SK-N-SH treated with all-trans-retinoic acid at 6 μM for 48 hours (cell line): ENCODE data around the gene DGUOK.

Experiments
- ATAC-seq: fragments of 200-7000 bp; cut with Tn5 transposase; 3 replicates; pipeline ENCODE4 v1.9.1; 2020; ENCODE audit warnings: mild to moderate bottlenecking, moderate library complexity
- ARNTL ChIP-seq: fragments of 450-650 bp; formaldehyde crosslinking; IDR thresholded peaks from 2 replicates; pipeline ENCODE4 v1.5.0; 2020; ENCODE audit warnings: low read depth, mild to moderate bottlenecking, moderate library complexity, borderline replicate concordance
- BACH2 ChIP-seq: fragments of 250-450 bp; sonication (Bioruptor Pico); IDR thresholded peaks from 2 replicates; pipeline ENCODE4 v1.9.0; 2021; ENCODE audit warnings: mild to moderate bottlenecking, borderline replicate concordance
- CREB5 ChIP-seq: fragments of 250-450 bp; sonication (Bioruptor Pico); IDR thresholded peaks from 2 replicates; pipeline ENCODE4 v1.5.1; 2020; ENCODE audit warnings: low read depth, mild to moderate bottlenecking, moderate library complexity
- CSDC2 ChIP-seq: fragments of 250-450 bp; sonication (Bioruptor Pico); IDR thresholded peaks from 2 replicates; pipeline ENCODE4 v1.5.0; 2020; ENCODE audit warnings: mild to moderate bottlenecking, moderate library complexity
- CSRNP3 ChIP-seq: fragments of 250-450 bp; sonication (Bioruptor Pico); IDR thresholded peaks from 2 replicates; pipeline ENCODE4 v1.5.1; 2021; ENCODE audit warnings: mild to moderate bottlenecking, moderate library complexity
- ESRRG ChIP-seq: fragments of 250-450 bp; sonication (Bioruptor Pico); IDR thresholded peaks from 2 replicates; pipeline ENCODE4 v1.6.1; 2021; ENCODE audit warnings: mild to moderate bottlenecking
- GLIS3 ChIP-seq: fragments of 250-450 bp; sonication (Bioruptor Pico); IDR thresholded peaks from 2 replicates; pipeline ENCODE4 v1.5.0; 2020; ENCODE audit warnings: mild to moderate bottlenecking, moderate library complexity
- ISL1 ChIP-seq: fragments of 250-450 bp; sonication (Bioruptor Pico); IDR thresholded peaks from 2 replicates; pipeline ENCODE4 v2.1.2; 2022; ENCODE audit warnings: mild to moderate bottlenecking, moderate library complexity
- OSR1 ChIP-seq: fragments of 250-450 bp; sonication (Bioruptor Pico); IDR thresholded peaks from 2 replicates; pipeline ENCODE4 v1.8.0; 2022; ENCODE audit warnings: moderate library complexity, mild to moderate bottlenecking, inconsistent platforms
- PATZ1 ChIP-seq: fragments of 250-450 bp; sonication (Bioruptor Pico); IDR thresholded peaks from 2 replicates; pipeline ENCODE4 v1.8.0; 2020; ENCODE audit warnings: mild to moderate bottlenecking, moderate library complexity, borderline replicate concordance
- RARB ChIP-seq: fragments of 250-450 bp; sonication (Bioruptor Pico); IDR thresholded peaks from 2 replicates; pipeline ENCODE4 v1.8.0; 2021; ENCODE audit warnings: mild to moderate bottlenecking, moderate library complexity
- SNAI2 ChIP-seq: fragments of 250-450 bp; sonication (Bioruptor Pico); IDR thresholded peaks from 2 replicates; pipeline ENCODE4 v1.5.0; 2020; ENCODE audit warnings: mild to moderate bottlenecking, moderate library complexity
- TOX ChIP-seq: fragments of 250-450 bp; sonication (Bioruptor Pico); IDR thresholded peaks from 2 replicates; pipeline ENCODE4 v1.8.0; 2021; ENCODE audit warnings: mild to moderate bottlenecking, moderate library complexity, borderline replicate concordance
- TSHZ2 ChIP-seq: fragments of 250-450 bp; sonication (Bioruptor Pico); IDR thresholded peaks from 2 replicates; pipeline ENCODE4 v1.5.0; 2020; ENCODE audit warnings: mild to moderate bottlenecking, moderate library complexity
- ZC3H10 ChIP-seq: fragments of 250-450 bp; sonication (Bioruptor Pico); IDR thresholded peaks from 2 replicates; pipeline ENCODE4 v1.5.1; 2021; ENCODE audit warnings: mild to moderate bottlenecking, moderate library complexity
- ZFP3 ChIP-seq: fragments of 250-450 bp; sonication (Bioruptor Pico); IDR thresholded peaks from 2 replicates; pipeline ENCODE4 v1.5.0; 2020; ENCODE audit warnings: mild to moderate bottlenecking, moderate library complexity
- ZNF565 ChIP-seq: fragments of 450-650 bp; formaldehyde crosslinking; conservative IDR thresholded peaks from 2 replicates; pipeline ENCODE4 v1.5.0; 2020; ENCODE audit warnings: low read depth, mild to moderate bottlenecking, moderate library complexity
- ZNF8 ChIP-seq: fragments of 450-650 bp; formaldehyde crosslinking; IDR thresholded peaks from 2 replicates; pipeline ENCODE4 v1.5.0; 2020; ENCODE audit warnings: mild to moderate bottlenecking, moderate library complexity

DGUOK gene

GRCh38 chr2:73949802-73950201 is 23.1 kb downstream of the DGUOK start:
- no peak for ATAC-seq
- TF ChIP-seq ISL1 (CRISPR knock-in tag), result no peak
- no peak for TF ChIP-seq CSDC2 (CRISPR knock-in tag)
- no peak for TF ChIP-seq ZC3H10 (CRISPR knock-in tag)
- no peak for TF ChIP-seq CREB5 (CRISPR knock-in tag)
- TF ChIP-seq BACH2, result no peak
- no peak for TF ChIP-seq RARB
- TF ChIP-seq ZNF8, result no peak
- TF ChIP-seq ESRRG, result no peak
- TF ChIP-seq PATZ1 (CRISPR knock-in tag), result no peak
- no peak for TF ChIP-seq ARNTL
- no peak for TF ChIP-seq TSHZ2 (CRISPR knock-in tag)
- TF ChIP-seq OSR1, result no peak
- no peak for TF ChIP-seq SNAI2 (CRISPR knock-in tag)
- TF ChIP-seq ZNF565 (CRISPR knock-in tag), result no peak
- TF ChIP-seq ZFP3 (CRISPR knock-in tag), result no peak

- ATAC-seq, result 0 out of 3 replicates have a peak, but pooled peaks have one; percentile 39
- TF ChIP-seq ZNF8 (no peak), CSDC2 (CRISPR knock-in tag) (no peak)
- TF ChIP-seq, all 23 proteins: peak for 0
These were observed 26.1 kb downstream of the DGUOK start for GRCh38 chr2:73952499-73953446.

GRCh38 chr2:73956218-73956865 is 29.7 kb downstream of the DGUOK start:
- TF ChIP-seq ZNF565 (CRISPR knock-in tag), result no peak
- no peak for TF ChIP-seq CSDC2 (CRISPR knock-in tag)
- no peak for TF ChIP-seq TSHZ2 (CRISPR knock-in tag)
- TF ChIP-seq OSR1, result no peak
- no peak for TF ChIP-seq CSRNP3 (CRISPR knock-in tag)
- TF ChIP-seq GLIS3 (CRISPR knock-in tag), result no peak
- no peak for TF ChIP-seq ESRRG
- no peak for TF ChIP-seq TOX (CRISPR knock-in tag)
- no peak for TF ChIP-seq ZFP3 (CRISPR knock-in tag)
- TF ChIP-seq, all 23 proteins: peak for 0
- ATAC-seq, result no peak
